ENCODE results near the gene JAGN1.
"Not testable (repeated sequence)": the region's sequence is repeated elsewhere in the genome, so short reads cannot be mapped to it uniquely, and the experiment has no call there.

The JAGN1 gene

DNA sequence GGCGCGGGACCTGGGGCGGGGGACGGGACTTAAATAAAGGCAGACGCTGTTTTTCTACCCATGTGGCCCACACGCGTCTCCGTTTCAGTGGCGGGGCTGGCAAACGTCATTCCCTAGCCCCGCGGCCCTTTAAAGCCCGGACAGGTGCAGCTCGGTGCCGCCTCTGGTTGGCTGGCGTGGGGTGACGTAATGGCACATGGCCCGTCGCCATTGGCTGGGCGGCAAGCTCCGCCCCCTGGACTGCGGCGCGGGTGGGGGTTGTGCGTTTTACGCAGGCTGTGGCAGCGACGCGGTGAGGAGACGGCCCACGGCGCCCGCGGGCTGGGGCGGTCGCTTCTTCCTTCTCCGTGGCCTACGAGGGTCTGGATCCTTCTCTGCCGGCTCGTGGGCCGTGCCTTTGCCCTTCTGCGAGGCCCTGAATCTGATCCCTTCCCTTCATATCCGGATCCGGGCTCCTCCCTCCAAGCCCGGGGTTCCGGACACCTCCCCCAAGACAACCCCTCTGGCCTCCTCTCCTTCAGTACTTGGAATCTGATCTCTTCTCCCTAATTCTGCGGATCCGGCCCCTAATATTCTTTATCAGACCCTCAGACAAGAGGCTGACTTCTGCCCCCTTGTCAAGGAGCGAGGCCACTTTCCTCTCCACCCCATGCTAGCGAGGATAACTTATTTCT is 43.3 kb downstream of the JAGN1 start, which contains the start of gene CRELD1:
Gene CRELD1, plus strand, starts transcription at position 274 of the 674 bp plus-strand sequence. CDS start 605 bp downstream, outside the sequence.
- TF ChIP-seq GATA1 (IDR thresholded peaks at IDR 0.05; ENCODE audit: low read depth, low read length) (no peak), POLR2A (IDR thresholded peaks at IDR 0.05; ENCODE audit: low read length) (peak; percentile 79)
- peak; percentile 94 to 97 for DNase-seq

DNA sequence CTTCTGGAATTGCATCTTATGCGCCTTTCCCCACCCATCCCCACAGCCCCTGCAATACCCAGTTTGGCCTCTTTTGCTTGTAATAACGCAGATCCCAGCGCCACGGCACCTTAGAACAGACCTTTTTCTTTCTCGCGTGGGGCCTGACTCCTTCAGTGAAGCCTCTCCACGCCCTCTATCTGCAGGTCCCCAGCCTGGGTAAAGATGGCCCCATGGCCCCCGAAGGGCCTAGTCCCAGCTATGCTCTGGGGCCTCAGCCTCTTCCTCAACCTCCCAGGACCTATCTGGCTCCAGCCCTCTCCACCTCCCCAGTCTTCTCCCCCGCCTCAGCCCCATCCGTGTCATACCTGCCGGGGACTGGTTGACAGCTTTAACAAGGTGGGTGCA is 43.8 kb downstream of the JAGN1 start:
- DNase-seq: peak; percentile 69 to 77
- TF ChIP-seq POLR2A (IDR thresholded peaks at IDR 0.05; ENCODE audit: low read length): no peak
- no peak for TF ChIP-seq GATA1 (IDR thresholded peaks at IDR 0.05; ENCODE audit: low read depth, low read length)

DNA sequence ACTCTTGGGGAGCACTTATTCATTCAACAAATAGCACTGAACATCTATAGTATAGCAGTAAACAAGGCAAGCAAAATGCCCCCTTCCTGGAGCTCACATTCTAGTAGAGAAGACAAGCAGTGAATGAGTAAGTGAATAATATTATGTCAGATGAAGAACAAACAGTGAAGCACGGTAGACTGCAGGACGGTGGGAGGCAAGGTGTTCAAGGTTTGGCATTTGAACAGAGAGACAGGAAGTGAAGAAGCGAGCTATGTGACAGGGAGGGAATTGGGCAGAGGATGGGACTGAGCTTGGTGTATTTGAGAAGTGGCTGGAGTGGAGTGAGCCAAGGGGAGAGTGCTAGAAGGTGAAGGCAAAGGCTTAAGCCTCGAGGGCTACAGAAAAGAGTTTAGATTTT is 44.6 kb downstream of the JAGN1 start:
- no peak for DNase-seq
- TF ChIP-seq POLR2A (IDR thresholded peaks at IDR 0.05; ENCODE audit: low read length) (no peak), GATA1 (IDR thresholded peaks at IDR 0.05; ENCODE audit: low read depth, low read length) (no peak)

DNA sequence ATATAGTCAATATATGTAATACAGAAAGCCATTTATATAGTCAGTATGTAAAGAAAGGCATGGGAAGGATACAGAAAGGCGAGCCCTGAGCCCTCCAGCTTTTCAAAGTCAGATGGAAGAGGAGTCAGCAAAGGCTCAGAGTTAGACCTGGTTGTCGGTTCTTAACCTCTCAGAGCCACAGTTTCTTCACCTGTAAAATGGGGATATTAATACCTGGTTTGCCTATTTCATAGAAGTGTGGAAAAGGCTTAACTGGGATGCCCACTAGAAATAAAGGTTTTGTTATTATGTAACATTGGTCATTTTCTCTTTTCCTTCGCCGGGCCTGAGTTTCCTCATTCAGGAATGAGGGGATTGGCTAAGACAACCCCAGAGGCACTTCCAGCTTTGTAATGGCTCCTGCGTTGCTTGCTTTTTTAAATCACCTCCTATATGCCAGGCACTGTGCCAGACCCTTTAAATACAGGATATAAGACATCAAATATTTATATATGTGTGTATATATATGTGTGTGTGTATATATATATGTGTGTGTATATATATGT is 45.6 kb downstream of the JAGN1 start:
- no peak for TF ChIP-seq POLR2A (IDR thresholded peaks at IDR 0.05; ENCODE audit: low read length)
- TF ChIP-seq GATA1 (IDR thresholded peaks at IDR 0.05; ENCODE audit: low read depth, low read length): no peak
- no peak for DNase-seq

DNA sequence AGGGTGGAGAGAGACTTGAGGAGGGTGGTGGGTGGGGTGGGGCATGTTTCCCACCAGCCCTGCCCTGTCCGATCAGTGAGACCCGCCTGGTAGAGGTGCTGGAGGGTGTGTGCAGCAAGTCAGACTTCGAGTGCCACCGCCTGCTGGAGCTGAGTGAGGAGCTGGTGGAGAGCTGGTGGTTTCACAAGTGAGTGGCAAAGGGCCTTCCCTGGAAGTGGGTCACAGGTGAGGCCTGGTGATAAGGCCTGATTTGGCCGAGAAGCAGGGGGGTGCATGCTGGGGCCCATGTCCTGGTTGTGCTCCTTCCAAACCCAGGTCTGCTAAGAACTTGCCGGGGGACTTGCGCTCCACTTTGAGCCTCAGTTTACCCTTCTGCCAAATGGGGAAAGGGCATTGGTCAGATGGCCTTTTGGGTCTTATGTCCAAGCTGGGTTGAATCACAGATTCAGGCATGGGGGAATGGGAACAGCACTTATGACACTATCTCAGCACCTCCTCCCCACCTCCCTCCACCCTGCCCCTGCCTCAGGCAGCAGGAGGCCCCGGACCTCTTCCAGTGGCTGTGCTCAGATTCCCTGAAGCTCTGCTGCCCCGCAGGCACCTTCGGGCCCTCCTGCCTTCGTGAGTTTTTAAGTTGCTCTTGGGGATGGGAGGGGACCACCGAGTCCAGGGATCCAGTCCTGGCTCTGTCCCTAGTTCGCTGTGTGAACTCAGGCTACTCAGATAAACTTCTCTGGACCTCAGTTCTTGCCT is 47.3 kb downstream of the JAGN1 start:
- no peak for TF ChIP-seq GATA1 (IDR thresholded peaks at IDR 0.05; ENCODE audit: low read depth, low read length)
- TF ChIP-seq POLR2A (IDR thresholded peaks at IDR 0.05; ENCODE audit: low read length): no peak
- DNase-seq: peak in 1 of 2 experiments; percentile 23

DNA sequence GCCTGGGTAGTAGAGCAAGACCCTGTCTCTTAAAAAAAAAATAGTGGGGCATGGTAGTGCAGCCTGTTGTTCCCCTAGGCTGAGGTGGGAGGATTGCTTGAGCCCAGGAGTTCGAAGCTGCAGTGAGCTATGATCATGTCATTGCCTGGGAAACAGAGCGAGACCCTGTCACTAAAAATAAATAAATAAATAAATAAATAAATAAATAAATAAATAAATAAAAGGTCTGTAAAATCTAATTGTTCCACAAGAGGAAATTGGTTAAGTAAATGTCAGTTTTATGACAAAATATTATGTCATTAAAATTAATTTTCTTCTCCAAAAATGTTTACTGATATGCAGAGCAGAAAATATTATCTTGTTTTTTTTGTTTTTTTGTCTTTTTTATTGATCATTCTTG is 48.6 kb downstream of the JAGN1 start:
- TF ChIP-seq POLR2A (IDR thresholded peaks at IDR 0.05; ENCODE audit: low read length) (no peak), GATA1 (IDR thresholded peaks at IDR 0.05; ENCODE audit: low read depth, low read length) (no peak)
- DNase-seq: no peak

DNA sequence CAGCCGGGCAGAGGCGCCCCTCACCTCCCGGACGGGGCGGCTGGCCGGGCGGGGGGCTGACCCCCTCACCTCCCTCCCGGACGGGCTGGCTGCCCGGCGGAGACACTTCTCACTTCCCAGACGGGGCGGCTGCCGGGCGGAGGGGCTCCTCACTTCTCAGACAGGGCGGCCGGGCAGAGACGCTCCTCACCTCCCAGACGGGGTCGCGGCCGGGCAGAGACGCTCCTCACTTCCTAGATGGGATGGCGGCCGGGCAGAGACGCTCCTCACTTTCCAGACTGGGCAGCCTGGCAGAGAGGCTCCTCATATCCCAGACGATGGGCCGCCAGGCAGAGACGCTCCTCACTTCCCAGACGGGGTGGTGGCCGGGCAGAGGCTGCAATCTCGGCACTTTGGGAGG is 49.5 kb downstream of the JAGN1 start:
- not testable (repeated sequence) for DNase-seq

DNA sequence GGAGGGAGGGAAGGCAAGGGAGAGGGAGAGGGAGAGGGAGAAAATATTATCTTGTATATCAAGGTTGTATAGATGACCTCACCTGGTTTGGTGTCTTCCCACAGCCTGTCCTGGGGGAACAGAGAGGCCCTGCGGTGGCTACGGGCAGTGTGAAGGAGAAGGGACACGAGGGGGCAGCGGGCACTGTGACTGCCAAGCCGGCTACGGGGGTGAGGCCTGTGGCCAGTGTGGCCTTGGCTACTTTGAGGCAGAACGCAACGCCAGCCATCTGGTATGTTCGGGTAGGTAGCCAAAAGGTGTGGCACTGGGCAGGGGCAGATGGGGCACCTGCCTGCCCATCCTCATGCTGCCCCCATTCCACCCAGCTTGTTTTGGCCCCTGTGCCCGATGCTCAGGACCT is 50.3 kb downstream of the JAGN1 start:
- DNase-seq: no peak

DNA sequence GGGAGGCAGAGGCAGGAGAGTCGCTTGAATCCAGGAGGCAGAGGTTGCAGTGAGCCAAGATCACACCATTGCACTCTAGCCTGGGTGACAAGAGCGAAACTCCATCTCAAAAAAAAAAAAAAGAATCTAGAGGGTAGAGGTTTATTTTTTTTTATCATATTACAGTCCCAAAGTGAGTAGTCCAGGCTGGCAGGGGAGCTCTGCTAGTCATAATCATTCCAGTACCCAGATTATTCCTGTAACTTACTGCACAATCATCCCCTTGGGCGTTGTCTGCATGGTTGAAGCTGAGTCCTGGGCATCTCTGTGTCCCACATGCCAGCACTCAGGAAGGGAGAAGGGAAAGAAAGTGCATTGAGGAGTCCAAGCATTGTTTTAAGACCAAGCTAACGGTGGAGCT is 51.8 kb downstream of the JAGN1 start:
- no peak for DNase-seq
- TF ChIP-seq POLR2A (IDR thresholded peaks at IDR 0.05; ENCODE audit: low read length) (no peak), GATA1 (IDR thresholded peaks at IDR 0.05; ENCODE audit: low read depth, low read length) (no peak)

More for the DNA sequence above, 50.3 kb downstream of the JAGN1 start:
- TF ChIP-seq POLR2A (IDR thresholded peaks at IDR 0.05; ENCODE audit: low read length) (no peak), GATA1 (IDR thresholded peaks at IDR 0.05; ENCODE audit: low read depth, low read length) (no peak)

DNA sequence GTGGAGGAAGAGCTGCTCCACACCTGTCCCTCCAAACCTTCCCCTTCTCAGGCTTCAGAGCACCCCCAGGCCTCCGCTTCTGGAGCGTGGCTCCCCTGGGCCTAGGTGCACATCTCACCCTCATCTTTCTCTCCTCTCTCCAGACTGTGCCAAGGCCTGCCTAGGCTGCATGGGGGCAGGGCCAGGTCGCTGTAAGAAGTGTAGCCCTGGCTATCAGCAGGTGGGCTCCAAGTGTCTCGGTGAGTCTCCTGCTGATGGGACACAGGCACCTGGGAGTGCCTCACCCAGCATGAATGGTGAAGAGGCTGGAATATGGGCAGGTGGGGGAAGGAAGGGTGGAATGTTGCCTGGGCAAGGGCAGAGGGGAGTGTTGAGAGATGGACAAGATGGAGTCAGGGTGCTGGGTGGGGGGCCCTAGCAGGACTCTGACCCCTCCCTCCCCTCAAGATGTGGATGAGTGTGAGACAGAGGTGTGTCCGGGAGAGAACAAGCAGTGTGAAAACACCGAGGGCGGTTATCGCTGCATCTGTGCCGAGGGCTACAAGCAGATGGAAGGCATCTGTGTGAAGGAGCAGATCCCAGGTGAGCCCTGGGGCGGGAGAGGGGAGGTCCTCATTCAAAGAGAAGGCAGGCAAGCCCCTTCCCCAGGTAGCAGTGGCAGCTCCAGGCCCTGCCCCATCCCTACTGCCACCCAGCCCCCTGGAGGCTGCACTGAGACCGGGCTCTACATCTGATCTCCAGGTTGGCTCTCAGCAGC is 52.7 kb downstream of the JAGN1 start:
- no peak for TF ChIP-seq GATA1 (IDR thresholded peaks at IDR 0.05; ENCODE audit: low read depth, low read length)
- TF ChIP-seq POLR2A (IDR thresholded peaks at IDR 0.05; ENCODE audit: low read length): no peak
- no peak for DNase-seq
